Measurements from ENCODE around the gene TMEM151B.

The TMEM151B gene

DNA sequence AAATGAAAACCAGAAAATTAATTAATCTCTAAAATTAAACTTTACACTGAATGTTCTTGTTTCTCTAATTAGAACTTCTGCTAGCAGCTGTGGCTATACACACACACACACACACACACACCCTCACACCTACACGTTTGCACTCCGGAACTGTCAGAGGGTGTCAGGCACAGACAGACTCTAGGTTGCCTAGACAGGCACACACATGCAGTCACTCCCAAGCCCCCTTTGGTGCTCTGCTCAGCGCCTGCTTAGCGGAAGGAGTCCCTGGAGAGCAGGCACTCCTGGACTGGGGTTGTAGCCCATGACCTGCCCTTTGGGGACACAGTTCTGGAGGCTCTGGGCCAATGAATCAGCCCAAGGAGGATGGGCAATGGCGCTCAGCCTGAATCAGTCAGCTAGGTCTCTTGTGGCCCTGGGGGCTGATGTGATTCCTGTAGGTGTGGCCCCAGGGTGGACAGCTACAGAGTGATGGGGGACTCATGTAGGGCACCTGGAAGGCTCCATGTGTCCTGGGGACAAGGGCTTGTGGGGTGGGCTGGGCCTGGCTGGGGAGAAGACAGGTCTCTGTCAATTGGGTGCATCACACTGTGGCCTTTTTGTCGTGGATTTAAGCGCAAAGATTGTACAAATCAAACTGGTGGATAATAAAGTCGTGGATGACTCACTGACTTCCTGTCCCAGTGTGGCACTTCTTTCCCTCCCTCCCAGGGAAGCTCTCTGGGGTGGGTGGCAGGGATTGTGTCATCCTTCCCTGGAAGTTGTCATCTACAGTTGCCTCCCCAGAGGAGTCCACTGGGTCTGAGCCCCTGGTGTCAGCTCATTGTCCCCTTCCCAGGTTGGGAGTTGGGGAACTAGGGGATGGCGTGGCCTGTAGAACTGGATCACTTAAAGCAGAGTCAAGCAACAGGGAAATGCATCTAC is 8.8 kb downstream of the TMEM151B start:
- DNase-seq (ENCODE audit: low read depth in 2 of 2) = no peak

DNA sequence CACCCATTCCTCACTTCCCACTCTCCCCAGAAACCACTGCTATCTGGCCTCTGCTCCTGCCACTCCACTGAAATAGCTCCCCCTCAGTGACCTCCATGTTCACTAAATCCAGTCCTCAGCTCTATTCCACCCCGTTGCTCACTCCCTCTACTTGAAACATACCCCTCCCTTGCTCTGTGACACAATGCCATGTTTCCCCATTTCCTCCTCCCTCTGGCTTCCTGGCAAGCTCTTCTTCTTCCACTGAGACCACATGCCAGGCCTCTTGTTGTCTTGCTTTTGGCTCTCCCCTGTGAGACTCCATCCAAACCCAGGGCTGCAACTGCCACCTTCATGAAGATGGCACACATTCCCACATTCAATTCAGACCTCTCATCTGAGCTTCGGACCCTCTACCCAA is 13.9 kb downstream of the TMEM151B start:
- no peak for DNase-seq (ENCODE audit: low read depth in 2 of 2)

- DNase-seq (ENCODE audit: low read depth in 2 of 2) = no peak
Measured at GRCh38 chr6:44284867-44285266, 14.6 kb downstream of the TMEM151B start.

DNA sequence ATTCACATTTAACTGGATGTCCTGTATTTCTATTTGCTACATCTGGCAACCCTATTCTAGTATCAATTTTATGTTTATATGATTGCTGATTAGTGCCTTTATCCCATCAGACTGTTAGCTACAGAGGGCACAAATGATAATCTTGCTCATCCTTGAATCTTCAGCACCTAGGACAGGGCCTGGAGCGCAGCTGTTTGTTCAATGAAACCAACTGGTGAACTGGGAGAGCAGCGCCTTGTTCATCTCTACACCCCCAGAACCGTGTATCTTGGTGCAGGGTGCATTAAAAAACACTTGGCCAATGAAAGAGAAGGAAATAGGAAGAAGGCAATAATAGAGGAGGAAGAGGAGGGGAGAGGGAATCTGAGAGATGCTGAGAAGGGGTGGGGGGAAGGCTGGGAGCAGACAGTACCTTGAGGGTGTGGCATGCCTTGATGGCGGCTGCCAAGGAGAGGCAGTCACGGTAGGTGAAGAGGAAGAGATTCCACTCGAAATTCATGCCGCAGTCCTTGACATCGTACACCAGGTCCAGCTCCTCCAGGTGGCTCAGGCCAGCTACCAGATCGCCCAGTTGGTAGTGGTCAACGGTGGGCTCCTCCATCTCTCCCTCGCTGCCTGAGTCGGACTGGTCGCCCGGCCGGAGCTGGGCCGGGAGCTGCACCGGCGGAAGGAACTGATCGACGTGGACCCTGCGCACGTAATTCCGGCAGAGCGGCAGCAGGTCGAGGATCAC is 15.5 kb downstream of the TMEM151B start:
- no peak for DNase-seq (ENCODE audit: low read depth in 2 of 2)

GRCh38 chr6:44286285-44286565 is 16.0 kb downstream of the TMEM151B start:
- no peak for DNase-seq (ENCODE audit: low read depth in 2 of 2)

DNA sequence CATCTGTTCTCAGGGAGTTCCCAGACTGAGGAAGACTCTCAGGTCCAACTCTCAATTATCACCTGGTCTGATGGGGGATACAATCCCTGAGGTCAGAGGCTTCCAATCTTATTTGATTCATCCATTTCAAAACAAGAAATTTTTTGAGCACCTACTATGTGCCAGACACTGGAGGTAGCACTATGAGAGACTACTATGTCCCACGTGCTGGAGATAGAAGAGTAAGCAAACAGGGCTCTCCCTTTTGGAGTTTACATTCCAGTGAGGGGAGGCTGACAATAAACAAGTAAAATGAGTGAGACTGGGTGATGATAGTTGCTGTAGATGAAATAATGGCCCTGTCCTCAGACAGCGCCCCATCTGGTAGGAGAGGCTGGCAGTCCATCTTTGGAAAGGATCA is 16.5 kb downstream of the TMEM151B start:
- DNase-seq (ENCODE audit: low read depth in 2 of 2) = no peak

DNA sequence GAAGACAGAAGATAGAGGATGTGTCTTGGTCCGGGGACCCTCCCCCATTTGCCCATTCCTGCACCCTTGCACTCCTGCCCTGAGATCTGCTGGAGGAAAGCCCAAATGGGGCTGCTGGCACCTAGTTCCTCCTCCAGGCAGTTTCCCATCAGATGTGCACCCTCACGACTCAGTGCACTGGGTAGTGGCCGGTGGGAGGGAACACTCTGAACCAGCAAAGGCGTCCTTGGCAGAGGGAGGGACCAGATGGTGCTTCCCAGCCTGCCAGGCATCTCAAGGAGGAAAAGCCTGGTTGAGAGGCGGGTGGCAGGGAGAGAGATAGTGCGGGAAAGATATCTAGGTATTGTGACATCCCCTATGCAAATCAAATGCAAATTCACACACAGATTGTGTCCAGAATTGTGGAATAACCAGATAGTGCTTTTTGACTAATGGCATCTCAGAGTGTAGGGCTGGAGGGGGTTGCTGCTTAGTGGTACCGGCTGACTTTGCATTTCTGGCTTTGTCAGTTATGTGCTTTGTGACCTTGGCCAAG is 19.5 kb downstream of the TMEM151B start:
- DNase-seq (ENCODE audit: low read depth in 2 of 2) = no peak

- no peak for DNase-seq (ENCODE audit: low read depth in 2 of 2)
Measured at GRCh38 chr6:44291841-44292240, 21.6 kb downstream of the TMEM151B start.

DNA sequence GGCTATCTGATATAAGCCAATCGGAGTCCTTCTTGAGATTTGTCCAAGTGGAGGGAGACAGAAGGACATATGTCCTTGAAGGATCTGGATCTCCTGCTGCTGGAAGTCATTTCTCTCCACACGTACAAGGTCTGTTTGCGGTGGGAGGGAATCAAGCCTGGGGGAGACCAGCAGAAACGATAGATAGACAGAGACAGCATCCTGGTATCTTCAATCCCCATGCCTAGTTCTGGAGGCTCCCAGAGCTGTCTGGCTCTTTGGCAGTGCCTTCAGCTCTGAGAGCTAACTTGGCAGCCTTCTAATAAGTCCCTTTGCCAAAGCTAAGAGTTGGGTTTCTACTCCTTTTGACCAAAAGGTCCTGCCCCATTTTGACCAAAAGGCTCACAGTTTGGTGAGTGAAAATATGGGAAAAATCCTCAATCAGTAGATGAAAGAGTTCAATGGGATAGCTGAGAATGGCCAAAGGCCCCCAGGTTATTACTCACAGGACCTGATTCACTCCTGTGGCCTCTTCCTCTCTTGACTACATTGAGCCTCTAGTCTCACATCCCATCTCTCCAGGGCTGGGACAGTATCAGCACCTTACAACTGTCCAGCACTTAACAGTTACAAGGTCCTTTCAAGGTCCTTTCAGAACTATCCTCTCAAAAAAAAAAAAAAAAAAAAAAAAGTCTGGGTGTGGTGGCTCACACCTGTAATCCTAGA is 22.6 kb downstream of the TMEM151B start:
- DNase-seq (ENCODE audit: low read depth in 2 of 2) = no peak

GRCh38 chr6:44294832-44295791 is 24.9 kb downstream of the TMEM151B start:
- DNase-seq (ENCODE audit: low read depth in 2 of 2) = no peak

GRCh38 chr6:44297063-44298038 is 27.1 kb downstream of the TMEM151B start:
- DNase-seq (ENCODE audit: low read depth in 2 of 2) = no peak

GRCh38 chr6:44298055-44298803 is 28.0 kb downstream of the TMEM151B start:
- no peak for DNase-seq (ENCODE audit: low read depth in 2 of 2)

GRCh38 chr6:44298864-44299263 is 28.6 kb downstream of the TMEM151B start:
- no peak for DNase-seq (ENCODE audit: low read depth in 2 of 2)

- DNase-seq (ENCODE audit: low read depth in 2 of 2) = no peak
Measured at GRCh38 chr6:44300292-44300823, 30.1 kb downstream of the TMEM151B start.

- no peak for DNase-seq (ENCODE audit: low read depth in 2 of 2)
Measured at GRCh38 chr6:44301106-44301505, 30.9 kb downstream of the TMEM151B start.

DNA sequence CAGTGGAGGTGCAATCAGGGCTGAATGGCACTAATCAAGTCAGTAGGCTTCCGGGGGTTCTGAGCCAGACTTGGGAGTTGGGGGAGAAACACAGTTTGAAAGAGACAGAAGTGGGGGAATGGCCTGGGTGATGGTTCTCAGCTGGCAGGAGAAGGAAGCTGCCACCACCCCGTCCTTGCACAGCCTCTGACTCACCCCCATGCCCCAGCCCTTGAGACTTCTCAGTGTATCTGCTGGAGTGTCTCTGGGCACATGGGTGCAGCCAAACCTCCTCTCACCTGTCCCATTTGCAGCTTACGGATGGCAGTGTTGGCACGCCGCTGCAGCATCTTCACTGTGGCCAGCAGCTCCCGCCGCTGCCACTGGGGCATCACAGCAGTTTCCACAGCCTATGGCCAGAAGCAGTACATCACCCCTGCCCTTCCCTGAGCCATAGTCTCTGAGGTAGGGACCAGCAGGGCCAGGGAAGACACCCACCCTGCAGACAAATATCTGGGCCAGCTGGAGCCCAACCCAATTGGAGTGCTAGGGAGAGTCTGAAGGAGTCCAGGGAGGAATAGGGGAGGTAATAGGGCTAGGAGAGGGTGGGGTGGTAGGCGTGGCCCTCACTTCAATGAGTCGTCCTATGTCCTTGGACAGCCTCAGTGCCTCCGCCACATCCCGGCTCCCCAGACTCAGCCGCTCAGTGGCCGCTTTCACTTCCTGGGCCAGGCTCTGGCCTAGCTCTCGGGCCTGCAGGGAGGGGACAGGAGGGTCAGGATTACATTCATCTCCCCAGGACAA is 31.7 kb downstream of the TMEM151B start:
- DNase-seq (ENCODE audit: low read depth in 2 of 2) = no peak

GRCh38 chr6:44302856-44303255 is 32.6 kb downstream of the TMEM151B start:
- no peak for DNase-seq (ENCODE audit: low read depth in 2 of 2)

GRCh38 chr6:44303842-44304241 is 33.6 kb downstream of the TMEM151B start:
- no peak for DNase-seq (ENCODE audit: low read depth in 2 of 2)

Data from activated CD8-positive, alpha-beta memory T cell treated with anti-CD3 and anti-CD28 coated beads for 4 hours (primary cell).